Activated CD4-positive, alpha-beta memory T cell treated with anti-CD3 and anti-CD28 coated beads for 36 hours (primary cell): Measurements from ENCODE around the gene GPR87. TPM values are rescaled to one million over a fixed set of nuclear protein-coding genes. Genes with fewer than 3 reads are reported as not detected.

Experiments used
- CTCF ChIA-PET: fragments of 350-600 bp; sonication (Branson Sonifier 250); formaldehyde crosslinking; loops from one replicate; lab custom pipeline; 2021; ENCODE audit warnings: antibody characterized with exemption, inconsistent platforms; lab: Charles Lee
- POLR2A ChIA-PET: fragments of 350-600 bp; sonication (Branson Sonifier 250); formaldehyde crosslinking; loops from one replicate; lab custom pipeline; 2021; ENCODE audit warnings: antibody characterized with exemption; lab: Charles Lee
- DNase-seq: peaks from one replicate; pipeline ENCODE4 v3.0.0-alpha.2; 2020
- H3K27ac Mint-ChIP-seq: one replicate; pipeline ENCODE4 v1.8.0; 2021; ENCODE audit warnings: mixed read lengths
- H3K27me3 Mint-ChIP-seq: one replicate; pipeline ENCODE4 v1.8.0; 2021; ENCODE audit warnings: mixed read lengths
- H3K36me3 Mint-ChIP-seq: one replicate; pipeline ENCODE4 v1.8.0; 2021; ENCODE audit warnings: mixed read lengths
- H3K4me1 Mint-ChIP-seq: one replicate; pipeline ENCODE4 v1.8.0; 2021; ENCODE audit warnings: low read depth, mixed read lengths
- H3K4me3 Mint-ChIP-seq: one replicate; pipeline ENCODE4 v1.8.0; 2021; ENCODE audit warnings: mild to moderate bottlenecking, mixed read lengths
- H3K9me3 Mint-ChIP-seq: one replicate; pipeline ENCODE4 v1.8.0; 2021; ENCODE audit warnings: mixed read lengths
- intact Hi-C: fragments of 100-400 bp; cut with micrococcal nuclease; formaldehyde crosslinking; loops from one replicate; pipeline ENCODE4 v1.15.1; 2023
- total RNA-seq, 2 experiments: library from RNA; stranded (reverse); gene quantifications; one replicate each; pipeline ENCODE4 v1.2.3, GENCODE V29; 2021

GPR87 gene
- total RNA-seq, 2 experiments from 2014 or later: 1.1 TPM

- H3K4me3 Mint-ChIP-seq: peak overlapping the region; percentile 20
- H3K9me3 Mint-ChIP-seq: no peaks in the 10 kb centered on the region
- H3K4me1 Mint-ChIP-seq: peaks cover 78% of the 10 kb centered on the region
- ChIA-PET CTCF (interaction anchor here (0.7 to 4.5 kb wide), 17 partner anchors 11 to 1956 kb away, joined by 3 to 32 read pairs (median 6); partner anchors contain the start of gene GPR87), POLR2A (interaction anchor here (0.9 to 4.6 kb wide), 10 partner anchors 11 to 102 kb away, joined by 3 to 42 read pairs (median 4); partner anchors contain the start of genes GPR171 and GPR87)
- H3K36me3 Mint-ChIP-seq: no peaks in the 10 kb centered on the region
- intact Hi-C loops: loop anchor here (1.0 to 5.0 kb wide), 9 partner anchors 21 to 952 kb away; partner anchors contain the start of genes GPR171, P2RY14 and SIAH2
- peak; percentile 52 for DNase-seq
- H3K27me3 Mint-ChIP-seq: peaks cover 17% of the 10 kb centered on the region
- peak overlapping the region; percentile 56 for H3K27ac Mint-ChIP-seq
Measured at GRCh38 chr3:151305060-151305774, 11.4 kb downstream of the GPR87 start.

GRCh38 chr3:151303751-151304150 lies 12.9 kb downstream of the GPR87 start:
- ChIA-PET CTCF (interaction anchor here (1.0 to 4.5 kb wide), 5 partner anchors 12 to 136 kb away, joined by 3 to 32 read pairs (median 15); partner anchors contain the start of gene GPR87), POLR2A (interaction anchor here (2.3 to 4.6 kb wide), 2 partner anchors 12 to 17 kb away, joined by 13 to 42 read pairs; partner anchors contain the start of gene GPR87)
- intact Hi-C loops: no loop called here
- Mint-ChIP-seq H3K27ac (no peak overlapping the region), H3K9me3 (no peaks in the 10 kb centered on the region), H3K36me3 (no peaks in the 10 kb centered on the region), H3K4me1 (peaks cover 70% of the 10 kb centered on the region), H3K27me3 (peaks cover 25% of the 10 kb centered on the region), H3K4me3 (no peak overlapping the region)
- DNase-seq: no peak

GRCh38 chr3:151301787-151302186 lies 14.8 kb downstream of the GPR87 start:
- intact Hi-C loops: loop anchor here (2.0 kb wide), 1 partner anchor 15 kb away; the partner anchor contains the start of gene GPR87
- Mint-ChIP-seq H3K4me1 (peaks cover 52% of the 10 kb centered on the region), H3K4me3 (no peak overlapping the region), H3K36me3 (no peaks in the 10 kb centered on the region), H3K9me3 (no peaks in the 10 kb centered on the region), H3K27ac (no peak overlapping the region), H3K27me3 (peaks cover 35% of the 10 kb centered on the region)
- ChIA-PET CTCF (interaction anchor here (1.5 to 1.6 kb wide), 2 partner anchors 10 to 26 kb away, joined by 4 read pairs; no protein-coding TSS in a partner anchor), POLR2A (no interaction called here)
- no peak for DNase-seq

GRCh38 chr3:151300539-151300938 lies 16.1 kb downstream of the GPR87 start:
- Mint-ChIP-seq H3K9me3 (no peaks in the 10 kb centered on the region), H3K4me1 (peaks cover 41% of the 10 kb centered on the region), H3K27ac (no peak overlapping the region), H3K4me3 (no peak overlapping the region), H3K27me3 (peaks cover 35% of the 10 kb centered on the region), H3K36me3 (no peaks in the 10 kb centered on the region)
- intact Hi-C loops: loop anchor here (2.0 kb wide), 1 partner anchor 16 kb away; the partner anchor contains the start of gene GPR87
- ChIA-PET POLR2A (interaction anchor here (0.7 kb wide), 1 partner anchor 99 kb away, joined by 3 read pairs; no protein-coding TSS in a partner anchor), CTCF (interaction anchor here (1.5 to 2.4 kb wide), 2 partner anchors 9 to 132 kb away, joined by 4 to 6 read pairs; no protein-coding TSS in a partner anchor)
- DNase-seq: no peak

GRCh38 chr3:151299006-151299405 lies 17.6 kb downstream of the GPR87 start:
- no peak overlapping the region for H3K4me3 Mint-ChIP-seq
- H3K9me3 Mint-ChIP-seq: no peaks in the 10 kb centered on the region
- H3K4me1 Mint-ChIP-seq: peaks cover 29% of the 10 kb centered on the region
- H3K36me3 Mint-ChIP-seq: no peaks in the 10 kb centered on the region
- ChIA-PET CTCF (interaction anchor here (1.3 to 2.4 kb wide), 4 partner anchors 15 to 131 kb away, joined by 3 to 7 read pairs (median 6); no protein-coding TSS in a partner anchor), POLR2A (interaction anchor here (0.5 kb wide), 1 partner anchor 93 kb away, joined by 3 read pairs; no protein-coding TSS in a partner anchor)
- peaks cover 38% of the 10 kb centered on the region for H3K27me3 Mint-ChIP-seq
- intact Hi-C loops: no loop called here
- no peak overlapping the region for H3K27ac Mint-ChIP-seq
- DNase-seq: no peak

GRCh38 chr3:151297429-151297828 lies 19.2 kb downstream of the GPR87 start:
- H3K36me3 Mint-ChIP-seq: no peaks in the 10 kb centered on the region
- POLR2A ChIA-PET: no interaction called here
- CTCF ChIA-PET: interaction anchor here (1.2 to 1.9 kb wide), 3 partner anchors 13 to 171 kb away, joined by 3 to 5 read pairs (median 3); no protein-coding TSS in a partner anchor
- intact Hi-C loops: no loop called here
- H3K27me3 Mint-ChIP-seq: peaks cover 30% of the 10 kb centered on the region
- no peak for DNase-seq
- H3K4me1 Mint-ChIP-seq: peaks cover 15% of the 10 kb centered on the region
- H3K9me3 Mint-ChIP-seq: no peaks in the 10 kb centered on the region
- no peak overlapping the region for H3K27ac Mint-ChIP-seq
- H3K4me3 Mint-ChIP-seq: no peak overlapping the region

GRCh38 chr3:151296226-151296625 lies 20.4 kb downstream of the GPR87 start:
- H3K4me1 Mint-ChIP-seq: peaks cover 6% of the 10 kb centered on the region
- H3K9me3 Mint-ChIP-seq: no peaks in the 10 kb centered on the region
- no peak for DNase-seq
- no peaks in the 10 kb centered on the region for H3K36me3 Mint-ChIP-seq
- intact Hi-C loops: no loop called here
- POLR2A ChIA-PET: no interaction called here
- H3K27ac Mint-ChIP-seq: no peak overlapping the region
- H3K27me3 Mint-ChIP-seq: peaks cover 29% of the 10 kb centered on the region
- CTCF ChIA-PET: interaction anchor here (1.3 kb wide), 1 partner anchor 128 kb away, joined by 3 read pairs; no protein-coding TSS in a partner anchor
- H3K4me3 Mint-ChIP-seq: no peak overlapping the region

- H3K27ac Mint-ChIP-seq: no peak overlapping the region
- no peak overlapping the region for H3K4me3 Mint-ChIP-seq
Measured at GRCh38 chr3:151293127-151293526, 23.5 kb downstream of the GPR87 start.

GRCh38 chr3:151290673-151291072 lies 25.9 kb downstream of the GPR87 start:
- no peaks in the 10 kb centered on the region for H3K9me3 Mint-ChIP-seq
- intact Hi-C loops: loop anchor here (1.0 to 2.0 kb wide), 2 partner anchors 37 to 548 kb away; no protein-coding TSS in a partner anchor
- H3K36me3 Mint-ChIP-seq: no peaks in the 10 kb centered on the region
- ChIA-PET CTCF (interaction anchor here (1.0 to 1.1 kb wide), 2 partner anchors 14 to 134 kb away, joined by 3 read pairs; no protein-coding TSS in a partner anchor), POLR2A (no interaction called here)
- no peak for DNase-seq
- H3K27me3 Mint-ChIP-seq: peaks cover 9% of the 10 kb centered on the region
- H3K4me3 Mint-ChIP-seq: no peak overlapping the region
- no peaks in the 10 kb centered on the region for H3K4me1 Mint-ChIP-seq
- H3K27ac Mint-ChIP-seq: no peak overlapping the region

More at GRCh38 chr3:151293127-151293526, 23.5 kb downstream of the GPR87 start:
- no peak for DNase-seq
- H3K9me3 Mint-ChIP-seq: no peaks in the 10 kb centered on the region
- H3K4me1 Mint-ChIP-seq: no peaks in the 10 kb centered on the region
- ChIA-PET POLR2A (interaction anchor here (1.4 kb wide), 1 partner anchor 23 kb away, joined by 4 read pairs; the partner anchor contains the start of gene GPR87), CTCF (interaction anchor here (0.6 to 2.3 kb wide), 6 partner anchors 33 to 716 kb away, joined by 3 to 13 read pairs (median 8); no protein-coding TSS in a partner anchor)
- H3K36me3 Mint-ChIP-seq: no peaks in the 10 kb centered on the region
- intact Hi-C loops: no loop called here
- H3K27me3 Mint-ChIP-seq: peaks cover 15% of the 10 kb centered on the region

GRCh38 chr3:151289445-151289844 lies 27.2 kb downstream of the GPR87 start:
- Mint-ChIP-seq H3K36me3 (no peaks in the 10 kb centered on the region), H3K4me3 (no peak overlapping the region), H3K27ac (no peak overlapping the region), H3K27me3 (peaks cover 6% of the 10 kb centered on the region), H3K4me1 (peaks cover under 1% of the 10 kb centered on the region), H3K9me3 (no peaks in the 10 kb centered on the region)
- intact Hi-C loops: loop anchor here (10.0 kb wide), 1 partner anchor 745 kb away; the partner anchor contains the start of genes EIF2A and SERP1
- no peak for DNase-seq
- POLR2A ChIA-PET: no interaction called here
- CTCF ChIA-PET: interaction anchor here (1.0 to 2.0 kb wide), 3 partner anchors 38 to 122 kb away, joined by 4 to 11 read pairs (median 7); no protein-coding TSS in a partner anchor

GRCh38 chr3:151285940-151286339 lies 30.7 kb downstream of the GPR87 start:
- no peak for DNase-seq
- no peaks in the 10 kb centered on the region for H3K36me3 Mint-ChIP-seq
- intact Hi-C loops: loop anchor here (2.0 to 10.0 kb wide), 2 partner anchors 199 to 741 kb away; partner anchors contain the start of genes EIF2A and SERP1
- H3K27ac Mint-ChIP-seq: no peak overlapping the region
- CTCF ChIA-PET: interaction anchor here (0.7 to 4.6 kb wide), 7 partner anchors 39 to 137 kb away, joined by 3 to 48 read pairs (median 3); partner anchors contain the start of gene P2RY13
- POLR2A ChIA-PET: no interaction called here
- no peaks in the 10 kb centered on the region for H3K9me3 Mint-ChIP-seq
- H3K4me3 Mint-ChIP-seq: no peak overlapping the region
- H3K4me1 Mint-ChIP-seq: peaks cover 21% of the 10 kb centered on the region
- no peaks in the 10 kb centered on the region for H3K27me3 Mint-ChIP-seq
